DOHH2 (cell line): ENCODE measurements around the gene SFTPA2.

Experiments used
- EZH2phosphoT487 ChIP-seq: fragments of 200-600 bp; sonication (generic); IDR thresholded peaks from 2 replicates; pipeline ENCODE4 v1.6.1; 2017; ENCODE audit warnings: borderline replicate concordance, mild to moderate bottlenecking, antibody characterized with exemption, low read length, moderate library complexity, mixed read lengths
- TF ChIP-seq, protein P1 (sequence below): fragments of 200-600 bp; sonication (generic); IDR thresholded peaks from one replicate; pipeline ENCODE4 v1.5.1; 2014; ENCODE audit warnings: antibody characterized with exemption, mild to moderate bottlenecking, low read depth, low read length; ENCODE audit not compliant: poor library complexity, severe bottlenecking

DNA sequence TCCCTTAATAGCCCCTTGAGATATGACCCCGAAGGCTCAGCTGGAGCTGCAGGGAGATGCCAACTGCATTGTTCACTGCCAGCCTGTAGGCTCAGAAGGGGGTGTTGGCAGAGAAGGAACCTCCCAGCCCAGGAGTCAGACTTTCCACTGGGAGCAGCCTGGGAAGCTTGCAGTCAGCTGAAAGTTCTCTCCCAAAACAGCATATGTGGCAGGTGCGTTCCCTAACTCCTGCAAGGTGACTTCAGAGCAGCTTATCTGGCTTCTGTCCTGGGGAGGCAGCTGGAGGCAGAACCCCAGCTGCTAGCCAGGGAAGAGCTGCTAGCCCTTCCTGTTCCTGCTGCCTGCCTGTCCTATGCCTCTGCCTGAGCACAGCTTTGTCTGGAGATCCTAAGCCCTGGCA, 8.1 kb downstream of the SFTPA2 start:
- TF ChIP-seq, protein P1, sequence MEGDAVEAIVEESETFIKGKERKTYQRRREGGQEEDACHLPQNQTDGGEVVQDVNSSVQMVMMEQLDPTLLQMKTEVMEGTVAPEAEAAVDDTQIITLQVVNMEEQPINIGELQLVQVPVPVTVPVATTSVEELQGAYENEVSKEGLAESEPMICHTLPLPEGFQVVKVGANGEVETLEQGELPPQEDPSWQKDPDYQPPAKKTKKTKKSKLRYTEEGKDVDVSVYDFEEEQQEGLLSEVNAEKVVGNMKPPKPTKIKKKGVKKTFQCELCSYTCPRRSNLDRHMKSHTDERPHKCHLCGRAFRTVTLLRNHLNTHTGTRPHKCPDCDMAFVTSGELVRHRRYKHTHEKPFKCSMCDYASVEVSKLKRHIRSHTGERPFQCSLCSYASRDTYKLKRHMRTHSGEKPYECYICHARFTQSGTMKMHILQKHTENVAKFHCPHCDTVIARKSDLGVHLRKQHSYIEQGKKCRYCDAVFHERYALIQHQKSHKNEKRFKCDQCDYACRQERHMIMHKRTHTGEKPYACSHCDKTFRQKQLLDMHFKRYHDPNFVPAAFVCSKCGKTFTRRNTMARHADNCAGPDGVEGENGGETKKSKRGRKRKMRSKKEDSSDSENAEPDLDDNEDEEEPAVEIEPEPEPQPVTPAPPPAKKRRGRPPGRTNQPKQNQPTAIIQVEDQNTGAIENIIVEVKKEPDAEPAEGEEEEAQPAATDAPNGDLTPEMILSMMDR, result no peak
- TF ChIP-seq EZH2phosphoT487, result no peak
